ENCODE results near the gene ZNF330. TPM values are rescaled to one million over a fixed set of nuclear protein-coding genes. Genes with fewer than 3 reads are reported as not detected.

The ZNF330 gene
- polyA plus RNA-seq, 3 donors = 21.6 to 38.9 (median 27.7) TPM

DNA sequence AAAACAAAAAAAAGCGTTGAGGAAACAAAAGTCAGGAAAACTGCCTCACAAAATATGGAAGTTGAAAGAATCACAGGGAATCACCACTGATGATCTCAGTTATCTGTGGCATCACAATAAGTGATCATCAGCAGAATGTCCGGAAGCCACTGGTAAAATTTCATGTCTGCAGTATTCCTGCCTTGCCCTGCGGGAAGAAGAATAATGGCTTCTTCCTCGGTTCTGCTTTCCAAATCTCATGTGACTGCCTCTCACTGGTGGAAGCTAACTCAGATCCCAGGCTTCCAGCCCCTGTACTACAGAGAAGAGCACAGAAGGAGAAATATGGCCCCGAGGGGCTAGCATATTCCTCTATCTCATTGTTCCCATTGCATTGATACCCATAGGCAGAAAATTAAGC is 12.7 kb upstream of the ZNF330 start:
- H3K27me3 ChIP-seq (ENCODE audit: control insufficient read depth in 2 of 2, insufficient read depth in 2 of 2, low read length in 2 of 2) = no peaks in the 10 kb centered on the region
- H3K4me3 ChIP-seq (replicated peaks in 1 of 3; ENCODE audit: low read depth in 2 of 3, low read length in 3 of 3) = peak overlapping the region in 1 of 3 experiments; percentile 33
- intact Hi-C loops (cut with micrococcal nuclease) = no loop called here
- peak overlapping the region; percentile 41 for H3K4me2 ChIP-seq (replicated peaks; ENCODE audit: extremely low read depth, low read length, poor library complexity, severe bottlenecking)
- Mint-ChIP-seq H3K9me3 (peaks cover 0 to 2% (median 0%) of the 10 kb centered on the region in 7 donors), H3K36me3 (no peaks in the 10 kb centered on the region), H3K27ac (no peak overlapping the region), H3K4me1 (peaks cover 15% of the 10 kb centered on the region), H3K27me3 (ENCODE audit: low read depth in 3 of 3) (peaks cover 0 to 3% (median 0%) of the 10 kb centered on the region in 3 donors), H3K4me3 (peak overlapping the region in 1 of 2 donors; percentile 87)
- H3K9me3 ChIP-seq (replicated peaks in 1 of 2; ENCODE audit: control insufficient read depth in 1 of 2, insufficient read depth in 1 of 2, low read length in 2 of 2) = no peaks in the 10 kb centered on the region
- DNase-seq = no peak
- peak overlapping the region; percentile 41 for H2AFZ ChIP-seq (ENCODE audit: insufficient read depth, low read depth, low read length, poor library complexity, severe bottlenecking)
- TF ChIP-seq, protein P1, sequence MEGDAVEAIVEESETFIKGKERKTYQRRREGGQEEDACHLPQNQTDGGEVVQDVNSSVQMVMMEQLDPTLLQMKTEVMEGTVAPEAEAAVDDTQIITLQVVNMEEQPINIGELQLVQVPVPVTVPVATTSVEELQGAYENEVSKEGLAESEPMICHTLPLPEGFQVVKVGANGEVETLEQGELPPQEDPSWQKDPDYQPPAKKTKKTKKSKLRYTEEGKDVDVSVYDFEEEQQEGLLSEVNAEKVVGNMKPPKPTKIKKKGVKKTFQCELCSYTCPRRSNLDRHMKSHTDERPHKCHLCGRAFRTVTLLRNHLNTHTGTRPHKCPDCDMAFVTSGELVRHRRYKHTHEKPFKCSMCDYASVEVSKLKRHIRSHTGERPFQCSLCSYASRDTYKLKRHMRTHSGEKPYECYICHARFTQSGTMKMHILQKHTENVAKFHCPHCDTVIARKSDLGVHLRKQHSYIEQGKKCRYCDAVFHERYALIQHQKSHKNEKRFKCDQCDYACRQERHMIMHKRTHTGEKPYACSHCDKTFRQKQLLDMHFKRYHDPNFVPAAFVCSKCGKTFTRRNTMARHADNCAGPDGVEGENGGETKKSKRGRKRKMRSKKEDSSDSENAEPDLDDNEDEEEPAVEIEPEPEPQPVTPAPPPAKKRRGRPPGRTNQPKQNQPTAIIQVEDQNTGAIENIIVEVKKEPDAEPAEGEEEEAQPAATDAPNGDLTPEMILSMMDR (IDR thresholded peaks at IDR 0.05) = no peak
- H3K79me2 ChIP-seq (ENCODE audit: insufficient read depth, low read length) = no peaks in the 10 kb centered on the region
- no peak overlapping the region for H3K9ac ChIP-seq (ENCODE audit: insufficient read depth, low read length, poor library complexity, severe bottlenecking)
- no peaks in the 10 kb centered on the region for H3K36me3 ChIP-seq (replicated peaks in 1 of 2; ENCODE audit: control insufficient read depth in 1 of 2, insufficient read depth in 2 of 2, low read length in 2 of 2)
- no peaks in the 10 kb centered on the region for H4K20me1 ChIP-seq (ENCODE audit: insufficient read depth, low read length)
- peaks cover 0 to 6% of the 10 kb centered on the region in 2 donors for H3K4me1 ChIP-seq (ENCODE audit: control insufficient read depth in 1 of 2, insufficient read depth in 2 of 2, low read length in 2 of 2)
- 22% methylated on average over 2 of the region's 5 CpGs for WGBS (ENCODE audit: insufficient coverage)
- no peak overlapping the region for H3K27ac ChIP-seq (ENCODE audit: low read depth in 1 of 2, low read length in 2 of 2)

DNA sequence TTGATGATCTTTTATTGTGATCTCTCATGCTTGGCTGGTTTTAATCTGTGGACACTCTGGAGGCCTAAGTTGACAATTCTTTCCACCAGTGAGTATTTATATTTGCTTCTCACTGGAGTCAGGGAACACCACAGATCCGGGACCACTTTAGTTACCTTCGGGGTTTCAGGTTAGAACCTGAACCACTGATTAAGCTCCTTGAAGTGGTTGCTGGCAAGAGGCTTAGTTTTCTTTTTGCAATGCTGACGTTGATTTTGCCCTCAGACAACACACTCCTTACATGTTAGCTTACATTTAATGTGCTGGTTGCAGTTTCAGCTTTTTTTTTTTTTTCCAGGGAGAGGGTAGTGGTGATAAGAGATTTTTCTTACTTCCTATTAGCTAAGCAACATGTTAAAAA is 10.5 kb upstream of the ZNF330 start:
- Mint-ChIP-seq H3K9me3 (peaks cover 0 to 5% (median 3%) of the 10 kb centered on the region in 7 donors), H3K27ac (no peak overlapping the region), H3K27me3 (ENCODE audit: low read depth in 3 of 3) (peaks cover 0 to 6% (median 5%) of the 10 kb centered on the region in 3 donors), H3K36me3 (no peaks in the 10 kb centered on the region), H3K4me1 (peaks cover 10% of the 10 kb centered on the region), H3K4me3 (no peak overlapping the region)
- intact Hi-C loops (cut with micrococcal nuclease) = no loop called here
- DNase-seq = no peak
- Histone ChIP-seq H3K4me2 (replicated peaks; ENCODE audit: extremely low read depth, low read length, poor library complexity, severe bottlenecking) (no peak overlapping the region), H3K4me3 (replicated peaks in 1 of 3; ENCODE audit: low read depth in 2 of 3, low read length in 3 of 3) (no peak overlapping the region), H3K9ac (ENCODE audit: insufficient read depth, low read length, poor library complexity, severe bottlenecking) (no peak overlapping the region), H3K9me3 (replicated peaks in 1 of 2; ENCODE audit: control insufficient read depth in 1 of 2, insufficient read depth in 1 of 2, low read length in 2 of 2) (no peaks in the 10 kb centered on the region), H4K20me1 (ENCODE audit: insufficient read depth, low read length) (no peaks in the 10 kb centered on the region), H3K79me2 (ENCODE audit: insufficient read depth, low read length) (no peaks in the 10 kb centered on the region), H3K36me3 (replicated peaks in 1 of 2; ENCODE audit: control insufficient read depth in 1 of 2, insufficient read depth in 2 of 2, low read length in 2 of 2) (no peaks in the 10 kb centered on the region), H3K4me1 (ENCODE audit: control insufficient read depth in 1 of 2, insufficient read depth in 2 of 2, low read length in 2 of 2) (peaks cover 0 to 6% of the 10 kb centered on the region in 2 donors), H3K27me3 (ENCODE audit: control insufficient read depth in 2 of 2, insufficient read depth in 2 of 2, low read length in 2 of 2) (no peaks in the 10 kb centered on the region), H2AFZ (ENCODE audit: insufficient read depth, low read depth, low read length, poor library complexity, severe bottlenecking) (no peak overlapping the region), H3K27ac (ENCODE audit: low read depth in 1 of 2, low read length in 2 of 2) (no peak overlapping the region)
- TF ChIP-seq, protein P1 (IDR thresholded peaks at IDR 0.05) = no peak
- no CpG with 5 or more reads among the region's 3 CpGs for WGBS (ENCODE audit: insufficient coverage)
